Activated CD4-positive, CD25-positive, alpha-beta regulatory T cell treated with anti-CD3 and anti-CD28 coated beads, Interleukin-2, amount 50 U/mL, for 24 hours (primary cell): ENCODE results near the gene ABCG1.

Experiments used
- ATAC-seq, 2 donors: fragments of 150-1000 bp; cut with Tn5 transposase; one replicate each; pipeline ENCODE4 v1.10.0; 2021; ENCODE audit warnings: mild to moderate bottlenecking in 1 of 2, moderate library complexity in 1 of 2

The ABCG1 gene

DNA sequence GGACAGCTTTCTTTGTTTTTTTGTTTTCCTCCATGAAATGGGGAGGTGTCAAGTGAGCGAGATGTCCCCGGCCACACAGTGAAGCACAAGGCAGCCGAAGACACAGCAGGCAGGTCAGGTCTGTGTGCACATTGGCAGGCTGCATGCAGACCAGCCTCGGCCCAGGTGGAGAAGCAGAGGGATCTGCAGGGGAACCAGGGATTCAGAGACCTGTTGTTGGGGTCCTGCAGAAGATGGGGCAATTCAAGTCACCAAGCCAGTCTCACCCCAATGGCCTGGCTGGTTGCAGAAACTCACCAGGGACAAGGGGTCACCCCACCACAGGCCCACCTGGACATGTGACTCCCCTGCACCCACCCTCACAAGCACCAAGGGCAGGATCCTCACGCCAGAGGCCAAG, 4.0 kb upstream of the ABCG1 start:
- no peak for ATAC-seq

DNA sequence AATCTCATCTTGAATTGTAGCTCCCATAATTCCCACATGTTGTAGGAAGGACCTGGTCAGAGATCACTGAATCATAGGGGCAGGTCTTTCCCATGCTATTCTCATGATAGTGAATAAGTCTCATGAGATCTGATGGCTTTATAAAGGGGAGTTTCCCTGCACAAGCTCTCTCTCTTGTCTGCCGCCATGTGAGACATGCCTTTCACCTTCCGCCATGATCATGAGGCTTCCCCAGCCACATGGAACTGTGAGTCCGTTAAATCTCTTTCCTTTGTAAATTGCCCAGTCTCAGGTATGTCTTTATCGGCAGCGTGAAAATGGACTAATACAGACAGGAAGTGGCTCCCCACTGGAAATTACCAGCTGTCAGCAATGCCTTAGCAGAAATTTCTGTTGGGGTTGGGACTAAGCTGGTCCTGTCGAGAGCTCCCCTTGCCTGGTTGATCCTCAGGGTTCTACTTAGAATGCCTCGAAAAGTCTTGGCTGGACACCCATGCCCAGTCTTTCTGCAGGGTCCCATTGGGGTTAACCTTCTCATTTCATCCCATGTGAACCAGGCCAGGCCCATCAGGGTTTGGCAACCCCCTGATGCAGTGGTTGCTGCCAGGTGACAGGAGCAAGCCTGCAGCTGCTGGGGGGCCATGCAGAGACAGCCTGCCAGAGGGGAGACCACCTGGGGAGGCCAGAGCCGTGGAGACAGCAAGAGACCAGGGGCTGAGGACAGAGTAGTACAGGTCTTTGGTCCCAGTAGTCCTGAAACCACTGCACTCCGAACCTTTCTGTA, 2.8 kb upstream of the ABCG1 start:
- ATAC-seq, result no peak

DNA sequence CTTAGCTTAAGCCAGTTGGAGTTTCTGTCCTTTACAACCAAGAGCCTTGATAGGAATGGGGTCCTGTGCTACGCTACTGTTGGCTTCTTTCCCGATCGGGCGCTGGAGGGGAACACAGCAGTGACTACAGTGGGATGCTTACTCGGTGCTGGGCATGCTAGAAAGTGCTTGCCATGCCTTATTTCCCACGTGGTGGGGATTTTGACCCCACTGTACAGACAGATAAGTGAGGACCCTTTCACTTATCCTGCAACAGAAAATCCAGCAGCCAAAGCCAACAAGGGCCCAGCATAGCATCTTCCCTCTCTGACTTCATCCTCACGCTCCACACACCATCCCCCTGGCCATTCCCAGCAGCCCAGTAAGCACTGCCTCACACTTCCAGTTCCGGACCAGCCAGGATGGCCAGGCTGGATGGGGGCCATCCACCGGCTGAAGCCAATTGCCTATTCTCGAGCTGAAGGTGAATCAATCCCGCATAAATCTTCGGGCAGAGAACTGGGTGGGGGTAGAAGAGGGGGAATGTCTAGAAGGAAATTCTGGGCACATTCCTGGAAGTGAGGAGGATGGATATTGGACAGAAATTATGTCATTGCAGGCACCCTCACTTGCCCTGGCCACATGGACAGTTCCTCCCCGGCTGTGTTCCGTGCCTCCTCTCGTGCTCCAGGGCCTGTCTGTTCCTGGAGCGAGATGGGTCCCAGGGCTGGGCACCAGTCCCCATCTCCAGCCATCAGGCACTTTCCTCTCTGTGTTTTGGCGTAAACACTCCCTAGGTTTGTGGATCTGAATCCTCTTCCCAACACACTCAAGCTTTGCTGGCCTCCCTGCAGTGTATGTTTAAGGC, 2.0 kb upstream of the ABCG1 start:
- ATAC-seq, result no peak

DNA sequence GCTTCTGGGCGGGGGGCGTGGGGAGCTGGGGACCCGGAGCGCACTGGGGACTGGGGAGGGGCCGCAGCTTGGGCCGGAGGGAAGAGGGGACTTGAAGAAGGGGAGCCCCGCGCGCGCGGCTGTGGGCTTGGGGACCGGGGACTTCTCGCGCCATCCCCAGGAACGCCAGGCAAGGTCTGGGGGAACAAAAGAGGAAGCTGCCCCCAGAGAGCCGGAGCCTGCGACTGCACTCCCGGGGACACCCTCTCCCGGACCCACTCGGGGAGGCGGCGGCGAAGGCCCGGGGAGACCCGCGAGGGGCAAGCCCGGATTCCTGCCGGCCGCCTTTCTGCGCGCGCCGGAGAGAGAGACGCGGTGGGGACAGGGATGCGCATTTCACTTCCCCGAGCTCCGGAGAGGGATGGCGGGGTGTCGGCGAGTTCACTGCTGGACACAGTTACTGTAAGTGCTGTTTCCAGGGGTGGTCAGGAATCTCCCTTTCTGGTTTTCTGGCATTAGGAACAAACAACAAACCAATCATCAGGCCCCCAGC, 732 bp downstream of the ABCG1 start:
- ATAC-seq, result peak; percentile 7 to 11

DNA sequence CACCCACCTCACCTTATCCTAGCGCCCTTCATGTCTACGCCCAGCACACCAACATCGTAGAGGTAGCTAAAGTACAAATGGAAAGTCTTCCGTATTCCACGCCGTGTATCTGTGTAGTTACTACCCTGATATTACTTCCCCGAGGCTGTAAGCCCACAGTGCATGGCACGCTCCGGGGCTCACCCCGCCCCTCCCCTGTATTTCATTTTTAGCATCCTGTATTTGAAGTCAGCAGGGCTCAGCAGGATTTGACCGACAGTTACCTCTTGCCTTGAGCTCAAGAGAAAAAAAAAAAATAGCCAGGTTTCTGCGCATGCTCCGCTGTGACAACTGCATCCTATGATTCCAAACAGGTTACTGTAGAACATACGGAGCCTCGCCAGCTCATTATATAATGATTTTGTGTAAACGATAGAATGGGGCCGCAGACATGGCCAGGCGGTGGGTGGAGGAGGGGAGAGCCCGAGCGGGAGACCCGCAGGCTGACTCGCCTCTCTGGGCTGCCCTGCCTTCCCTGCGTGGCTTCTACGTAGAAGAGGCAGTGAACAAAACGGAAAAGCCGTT, 1.3 kb downstream of the ABCG1 start:
- ATAC-seq, result peak; percentile 69 to 72

DNA sequence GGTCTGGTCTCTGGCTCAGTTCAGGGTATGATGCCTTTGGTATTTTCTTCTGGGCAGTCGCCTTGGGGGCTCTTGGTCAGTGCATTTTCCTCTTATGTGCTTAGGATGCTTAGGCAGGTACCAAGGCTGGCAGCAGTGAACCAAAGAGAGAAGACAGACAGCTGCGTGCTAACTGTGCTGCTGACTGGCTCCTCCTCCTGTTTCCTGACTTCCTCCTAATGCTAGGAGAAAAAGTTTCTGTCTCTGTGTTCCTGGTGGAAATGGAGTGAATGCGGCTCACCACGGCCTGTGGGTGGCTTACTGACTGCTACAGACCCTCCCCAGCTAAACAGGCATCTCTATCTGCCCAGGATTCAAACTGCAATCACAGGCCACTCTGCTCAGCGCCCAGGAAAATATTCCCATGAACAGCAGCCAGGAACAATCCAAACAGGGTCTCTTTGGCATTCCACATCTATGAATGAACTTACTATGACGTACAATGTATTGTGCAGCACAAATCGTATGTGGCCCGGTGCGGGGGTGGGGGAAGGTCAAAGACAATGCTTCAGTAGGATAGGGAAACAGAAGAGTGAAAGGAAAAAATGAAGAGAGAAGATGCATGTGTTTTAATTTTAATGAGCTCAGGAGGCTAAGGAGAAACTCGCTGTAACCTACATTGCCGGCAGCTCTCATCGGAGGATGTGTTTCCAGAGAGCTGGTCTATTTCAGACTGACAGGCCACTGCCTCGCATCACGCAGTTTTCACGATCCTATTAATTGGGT, 2.8 kb downstream of the ABCG1 start:
- no peak for ATAC-seq

DNA sequence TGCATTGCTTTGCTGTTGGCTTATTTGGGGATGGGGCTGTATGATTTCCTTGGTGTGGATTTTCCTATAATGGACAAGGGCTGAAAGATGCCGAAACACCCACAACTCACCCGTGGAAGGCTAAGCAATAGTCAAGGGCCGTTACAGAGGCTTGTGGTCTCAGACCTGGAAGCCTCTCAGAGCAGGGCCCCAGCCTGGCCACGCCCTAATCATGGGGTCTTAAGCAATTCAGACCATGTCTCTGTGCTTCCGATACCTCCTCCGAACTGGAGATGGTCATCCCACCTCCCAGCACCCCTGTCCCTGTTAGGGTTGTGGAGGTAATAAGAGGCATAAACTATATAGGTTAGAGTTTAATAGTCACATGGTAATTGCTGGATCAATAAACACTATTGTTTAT, 3.4 kb downstream of the ABCG1 start:
- ATAC-seq, result no peak

DNA sequence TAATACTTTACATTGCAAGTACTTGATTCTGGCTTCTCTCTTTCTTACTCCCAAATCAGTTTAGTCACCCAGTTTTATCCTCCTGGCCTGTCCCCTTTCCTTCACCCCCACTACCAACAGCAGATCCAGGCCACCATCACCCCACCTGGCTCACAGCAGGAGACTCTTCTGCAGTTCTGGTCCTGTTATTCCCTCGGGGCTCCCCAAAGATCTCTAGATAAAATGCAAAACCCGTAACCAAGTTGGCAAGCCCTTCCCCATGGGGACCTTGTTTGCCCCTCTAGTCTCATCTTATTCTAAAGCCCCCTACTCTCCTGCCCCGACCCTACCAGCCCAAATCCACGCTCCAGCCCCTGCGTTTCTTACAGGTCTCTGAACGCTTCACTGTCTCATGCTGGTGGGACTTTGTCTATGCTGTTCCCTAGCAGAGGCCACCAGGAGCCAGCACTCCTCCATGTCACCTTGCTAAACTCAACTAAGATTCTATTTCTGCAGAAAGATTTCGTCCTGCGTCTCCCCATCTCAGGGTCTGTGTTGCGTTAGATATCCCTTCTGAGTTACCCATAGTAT, 4.0 kb downstream of the ABCG1 start:
- no peak for ATAC-seq

DNA sequence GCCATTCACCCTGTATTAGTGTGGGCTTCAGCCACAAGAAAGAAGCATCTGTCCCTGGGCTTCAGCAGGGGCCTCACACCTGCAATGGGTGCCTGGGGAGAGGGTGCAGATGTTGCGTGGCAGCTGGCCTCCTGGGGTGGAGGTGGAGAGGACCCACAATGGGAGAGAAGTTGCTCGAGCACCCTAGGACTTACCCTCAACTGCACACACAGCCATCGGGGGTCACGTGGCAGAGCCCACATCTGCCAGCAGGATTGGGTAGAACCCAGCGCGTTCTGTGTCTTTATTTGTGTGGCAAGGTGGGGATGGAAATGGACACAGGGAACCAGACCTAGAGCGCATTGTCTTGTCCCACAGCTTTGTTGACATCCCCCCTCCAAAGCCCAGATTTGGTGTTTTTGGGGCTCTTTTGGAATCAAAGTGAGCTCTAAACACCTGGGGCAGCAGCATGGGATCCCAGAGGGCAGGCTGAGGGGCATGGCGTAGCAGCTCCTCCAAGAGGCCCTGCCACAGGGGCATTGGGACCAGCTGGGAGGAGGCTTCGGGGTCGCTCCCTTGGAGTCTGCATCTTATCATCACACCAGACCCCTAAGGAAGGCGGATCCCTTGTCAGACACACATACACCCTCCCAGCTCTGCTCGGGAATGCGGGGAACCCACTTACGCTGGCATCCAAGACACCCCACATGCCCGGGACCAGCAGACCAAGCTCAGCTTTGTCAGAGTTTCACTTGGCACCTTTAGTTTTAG, 5.1 kb downstream of the ABCG1 start:
- ATAC-seq, result no peak

DNA sequence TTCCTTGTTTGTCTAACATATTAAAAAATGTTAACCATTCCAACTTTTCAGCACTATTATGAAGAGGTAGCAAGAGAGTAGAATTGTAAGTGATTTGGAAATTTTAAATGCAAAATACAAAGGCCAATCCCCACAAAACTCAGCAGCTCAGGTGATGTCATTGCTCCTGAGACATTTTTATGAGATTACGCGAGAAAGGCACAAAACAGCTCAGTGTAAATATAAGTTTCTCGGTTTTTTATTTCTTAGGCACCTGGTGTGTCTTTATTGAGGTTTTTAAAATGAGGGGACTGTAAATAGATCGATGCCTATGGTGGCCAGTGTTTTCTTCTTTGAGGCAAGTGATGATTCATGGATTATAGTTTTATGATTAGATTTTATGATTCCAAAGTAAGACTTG, 6.1 kb downstream of the ABCG1 start:
- ATAC-seq, result no peak

DNA sequence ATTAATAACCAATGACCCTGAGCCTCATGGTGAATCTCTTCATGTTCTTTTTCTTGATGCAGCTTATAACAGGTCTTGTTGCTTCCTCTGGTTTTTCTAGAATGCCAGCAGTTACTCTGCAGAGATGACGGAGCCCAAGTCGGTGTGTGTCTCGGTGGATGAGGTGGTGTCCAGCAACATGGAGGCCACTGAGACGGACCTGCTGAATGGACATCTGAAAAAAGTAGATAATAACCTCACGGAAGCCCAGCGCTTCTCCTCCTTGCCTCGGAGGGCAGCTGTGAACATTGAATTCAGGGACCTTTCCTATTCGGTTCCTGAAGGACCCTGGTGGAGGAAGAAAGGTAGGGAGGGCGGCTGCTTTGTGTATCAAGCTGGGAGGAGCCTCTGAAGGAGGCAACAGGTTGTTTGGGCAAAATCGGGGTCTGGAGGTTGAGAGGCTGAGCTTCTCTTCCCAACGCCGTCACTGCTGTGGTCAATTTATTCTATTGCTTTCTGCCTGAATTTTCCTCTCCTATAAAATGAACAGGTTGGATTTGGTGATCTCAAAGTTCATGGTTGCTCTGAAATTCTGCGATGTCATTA, 6.7 kb downstream of the ABCG1 start:
- ATAC-seq, result no peak

DNA sequence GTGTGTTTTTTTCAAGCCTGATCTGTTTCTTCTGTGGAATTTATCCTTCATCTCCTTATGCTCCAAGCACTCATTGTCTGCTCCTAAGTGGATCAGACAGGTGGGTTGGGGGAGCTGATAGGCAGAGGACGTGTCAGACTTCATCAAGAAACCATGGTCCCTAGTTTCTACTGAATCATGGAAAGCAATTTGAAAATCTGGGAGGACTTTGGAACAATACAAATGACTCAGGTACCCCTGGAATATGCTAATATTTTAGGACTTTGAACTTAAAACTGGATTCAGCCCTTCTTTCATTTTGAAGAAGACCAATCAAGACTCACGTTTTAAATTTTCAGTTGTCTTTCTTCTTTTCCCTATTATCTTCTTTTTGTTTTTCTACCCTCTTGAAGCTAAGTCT, 7.7 kb downstream of the ABCG1 start:
- ATAC-seq, result no peak

DNA sequence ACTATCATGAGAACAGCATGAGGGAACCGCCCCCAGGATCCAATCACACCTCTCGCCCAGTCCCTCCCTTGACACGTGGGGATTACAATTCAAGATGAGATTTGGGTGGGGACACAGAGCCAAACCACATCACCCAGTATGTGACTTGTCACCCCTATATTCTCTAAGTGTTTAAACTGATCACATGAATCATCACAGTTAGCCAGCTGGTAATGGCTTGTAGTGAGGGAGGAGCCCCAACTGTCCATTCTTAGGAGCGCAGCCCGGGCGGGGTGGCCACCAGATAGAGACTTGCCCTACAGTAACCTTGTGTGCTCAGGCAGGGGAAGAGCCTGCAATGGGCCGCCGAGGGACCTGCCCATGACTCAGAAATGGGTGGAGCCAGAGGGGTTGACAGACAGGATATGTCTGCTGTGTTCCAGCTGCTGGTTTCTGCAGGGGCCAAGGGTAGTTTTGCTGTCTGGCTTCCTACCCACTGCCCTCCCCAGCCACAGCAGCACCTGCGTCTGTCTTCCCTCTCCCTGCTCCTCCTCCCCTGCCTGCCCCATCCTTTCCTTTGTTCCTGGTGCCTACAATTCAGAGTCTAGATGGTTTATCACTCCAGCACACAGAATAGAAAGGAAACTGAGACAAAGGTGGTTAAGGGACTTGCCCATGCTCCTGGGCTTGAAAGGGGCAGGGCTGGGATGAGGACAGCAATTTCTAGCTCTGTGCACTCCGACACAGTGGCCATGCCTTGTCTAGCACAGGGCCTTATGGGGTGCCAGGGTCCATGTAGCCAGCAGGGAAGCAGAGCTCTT, 9.2 kb downstream of the ABCG1 start:
- ATAC-seq, result peak; percentile 99

DNA sequence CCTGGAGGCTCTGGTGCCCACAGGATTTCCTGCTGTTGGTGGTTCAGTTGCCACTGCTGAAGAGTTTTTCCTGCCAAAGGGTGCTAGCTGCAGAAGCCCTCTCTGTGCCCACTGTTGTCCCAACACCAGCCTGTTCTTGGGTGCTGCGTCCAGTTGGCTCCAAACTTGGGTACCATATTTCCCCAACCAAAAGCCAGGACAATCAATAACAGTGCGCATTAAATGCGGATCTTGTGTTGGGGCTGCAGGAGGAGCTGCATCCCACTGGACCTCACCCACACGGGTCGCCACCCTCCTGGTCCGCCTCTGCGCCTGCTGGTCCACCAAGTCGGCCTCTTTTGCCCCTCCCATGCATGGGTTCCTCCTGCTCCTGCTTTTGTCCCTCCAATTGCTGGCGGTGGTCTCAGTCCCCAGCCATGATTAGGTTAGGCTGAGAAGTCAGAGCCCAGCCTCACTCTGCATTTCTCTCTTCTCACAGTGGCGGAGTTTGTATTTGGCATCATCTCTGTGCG, 9.8 kb downstream of the ABCG1 start:
- ATAC-seq, result no peak

DNA sequence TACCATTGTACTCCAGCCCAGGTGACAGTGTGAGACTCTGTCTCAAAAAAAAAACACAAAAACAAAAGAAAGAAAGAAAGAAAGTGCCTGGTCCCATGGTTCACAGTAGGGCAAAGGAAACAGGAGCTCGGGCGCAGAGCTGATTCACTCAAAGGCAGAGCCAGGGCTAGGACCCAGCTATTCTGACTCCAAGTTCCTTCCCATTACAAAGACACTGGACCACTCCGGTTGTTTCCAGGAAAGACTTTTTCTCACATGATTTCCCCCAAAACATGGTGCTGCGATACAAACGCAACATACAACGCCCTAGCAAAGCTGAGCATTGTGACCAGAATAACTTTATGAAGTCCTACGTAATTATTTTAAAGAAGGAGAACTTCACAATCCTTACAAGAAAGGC, 10.7 kb downstream of the ABCG1 start:
- no peak for ATAC-seq

DNA sequence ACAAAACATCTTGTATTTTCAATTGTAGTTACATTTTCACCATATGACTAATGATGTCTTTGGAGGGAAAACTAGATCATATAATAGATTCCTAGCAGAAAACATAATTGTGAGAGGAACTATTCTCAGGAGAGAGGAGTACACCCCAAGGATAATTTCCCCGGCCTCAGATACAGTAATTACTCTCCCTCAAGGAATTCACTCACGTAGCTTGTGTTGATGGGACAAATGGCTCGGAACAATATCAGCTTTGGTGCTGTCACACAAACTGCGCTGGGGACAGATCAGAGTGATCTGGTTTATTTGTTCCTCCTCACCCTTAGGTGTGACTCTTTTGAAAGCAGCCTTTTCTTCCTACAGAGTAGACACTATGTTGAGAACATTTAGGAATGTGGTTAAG, 11.2 kb downstream of the ABCG1 start:
- no peak for ATAC-seq

DNA sequence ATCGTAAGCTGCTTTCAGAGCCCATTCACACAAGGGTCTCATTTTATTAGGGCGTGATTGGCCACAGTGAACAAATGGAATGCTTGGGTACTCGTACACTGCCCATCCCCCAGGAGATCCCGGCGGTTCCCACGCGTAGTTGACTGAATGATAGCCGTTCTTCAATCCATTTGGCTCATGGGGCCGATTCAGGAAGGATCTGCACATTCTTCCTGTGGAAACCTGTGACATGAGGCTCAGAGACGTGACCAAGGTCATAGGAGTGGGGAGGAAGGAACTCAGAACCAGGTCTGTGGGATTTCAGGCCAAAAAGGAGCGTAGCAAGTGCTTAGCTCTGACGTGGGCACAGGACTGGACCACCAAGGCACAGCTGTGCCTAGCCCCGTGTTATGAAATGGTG, 11.7 kb downstream of the ABCG1 start:
- no peak for ATAC-seq

DNA sequence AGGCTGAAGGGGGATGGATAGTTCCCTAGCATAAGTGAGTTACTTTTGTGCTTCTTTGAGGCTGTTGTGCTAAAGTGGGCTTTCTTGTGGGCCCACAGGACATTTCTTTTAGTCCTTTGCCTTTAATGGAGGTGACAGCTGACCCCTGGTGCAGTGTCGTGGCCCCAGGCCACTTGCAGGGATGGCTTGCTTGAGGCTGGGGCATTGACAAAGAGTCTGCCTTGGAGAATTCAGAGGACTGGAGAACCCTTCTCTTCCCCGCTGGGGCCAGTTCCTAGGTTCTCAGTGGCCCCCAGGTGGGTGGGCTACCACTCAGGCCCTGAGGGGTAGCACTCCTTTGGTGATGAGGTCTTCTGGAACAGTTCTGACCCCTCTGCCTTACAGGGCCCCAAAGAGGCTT, 12.8 kb downstream of the ABCG1 start:
- no peak for ATAC-seq

DNA sequence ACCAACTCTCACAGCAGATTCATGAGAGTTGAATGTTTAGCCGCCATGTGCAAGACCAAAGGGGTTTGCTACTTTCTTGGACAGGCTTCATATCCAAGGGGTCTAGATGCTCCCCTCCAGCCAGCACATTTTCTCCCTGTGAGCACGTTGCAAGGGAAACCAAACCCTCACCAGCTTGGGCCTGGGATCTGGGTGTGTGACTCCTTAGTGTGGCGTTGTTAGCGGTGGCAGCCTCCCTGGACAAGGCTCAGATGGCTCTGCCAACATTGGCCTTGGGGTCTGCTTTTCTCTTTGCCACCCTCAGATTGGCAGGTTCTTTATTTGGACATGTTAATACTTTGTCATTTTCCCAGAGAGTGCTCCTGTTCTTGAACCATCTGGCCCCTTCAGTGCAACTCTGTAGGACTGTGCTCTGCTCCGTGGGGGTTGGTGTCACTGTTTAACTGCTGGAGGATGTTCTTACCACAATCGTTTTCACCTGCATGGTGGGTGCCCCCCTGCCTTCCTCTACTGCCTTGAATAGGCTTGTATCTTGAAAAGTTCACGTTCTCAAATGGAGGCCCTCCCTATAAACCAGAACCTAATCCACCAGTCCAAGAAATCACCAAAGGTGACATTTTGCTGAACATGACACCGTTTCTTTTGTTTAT, 13.4 kb downstream of the ABCG1 start:
- ATAC-seq, result no peak
